Central memory CD4-positive, alpha-beta T cell (primary cell): ENCODE results near the gene COPB2.
"Not testable (repeated sequence)": the region's sequence is repeated elsewhere in the genome, so short reads cannot be mapped to it uniquely, and the experiment has no call there.

ENCODE experiments used
- DNase-seq: peaks from one replicate; pipeline ENCODE4 v3.0.0; 2022
- total RNA-seq, 3 experiments: gene quantifications; one replicate each; lab custom pipeline; 2026; lab: John Stamatoyannopoulos, UW

The COPB2 gene
- total RNA-seq = 51.7 to 253 (median 163) reads per million in 3 experiments

DNA sequence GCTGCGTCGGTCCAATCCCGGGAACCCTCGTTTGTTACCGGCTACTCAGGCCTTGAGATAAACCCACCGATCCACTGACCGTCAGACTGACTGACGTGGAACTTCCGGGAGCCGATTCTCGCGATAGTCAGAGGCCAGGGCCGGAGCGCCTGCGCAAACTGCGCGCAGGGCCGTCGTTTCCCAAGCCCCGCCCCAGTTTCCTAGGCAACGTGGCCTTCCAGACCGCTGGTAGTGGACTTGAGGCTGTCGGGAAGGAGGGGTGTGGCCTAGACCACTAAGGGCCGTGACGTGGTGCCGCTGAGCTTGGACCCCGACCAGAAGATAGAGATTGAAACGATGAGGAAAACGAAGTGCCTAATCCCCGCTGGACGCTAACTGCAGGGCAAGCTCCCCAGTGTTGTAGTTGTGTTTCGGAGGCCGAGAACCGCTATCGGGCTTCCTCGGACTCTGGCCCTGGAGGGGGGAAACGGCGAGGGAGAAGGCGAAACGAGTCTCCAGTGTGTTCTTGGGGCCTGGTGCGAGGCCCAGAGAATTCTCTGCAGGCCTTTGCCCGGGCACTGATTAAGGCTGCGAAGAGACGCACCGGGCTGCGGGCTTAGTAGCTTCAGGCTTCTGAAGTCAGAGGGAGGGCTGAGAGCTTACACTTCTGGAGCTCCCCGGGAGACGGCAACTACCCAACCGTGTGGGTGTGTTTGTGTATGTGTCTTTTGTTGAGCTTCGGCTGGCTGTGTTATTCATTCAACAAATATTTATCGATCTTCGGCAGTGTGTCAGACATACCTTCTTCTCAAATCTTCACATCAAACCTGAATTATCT is at the start of gene COPB2:
Gene COPB2, minus strand, starts transcription at position 96 of the 817 bp plus-strand sequence. CDS start 97 bp downstream, outside the sequence.
- peak; percentile 89 for DNase-seq

DNA sequence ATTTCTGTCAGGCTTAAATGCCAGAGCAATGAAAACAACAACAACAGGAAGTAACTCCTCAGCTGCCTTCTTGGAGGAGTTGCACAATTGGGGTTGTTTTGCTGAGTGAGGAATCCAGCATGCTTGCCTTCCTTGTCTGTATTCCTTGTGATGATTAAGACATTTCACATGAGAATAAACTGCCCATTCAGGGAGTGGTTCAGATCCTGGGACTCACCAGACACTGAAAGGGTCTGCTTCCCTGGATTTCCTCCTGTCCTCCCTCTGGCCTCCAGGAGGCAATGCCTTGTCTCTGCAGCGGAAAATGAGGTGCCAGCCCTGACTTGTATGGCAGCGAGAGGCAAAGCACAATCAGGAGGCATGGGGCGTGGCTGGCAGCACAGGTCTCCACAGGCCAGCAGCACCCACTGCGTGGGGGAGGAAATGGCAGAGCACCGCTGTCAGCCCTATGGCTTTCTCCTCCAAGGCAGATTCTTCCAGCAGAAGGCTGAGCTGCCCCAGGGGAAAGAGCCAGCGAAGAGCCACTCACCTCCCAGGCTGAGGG is 45.4 kb upstream of the COPB2 start:
- DNase-seq = no peak

- DNase-seq = no peak
Observed at GRCh38 chr3:139434228-139434627, 44.8 kb upstream of the COPB2 start.

DNA sequence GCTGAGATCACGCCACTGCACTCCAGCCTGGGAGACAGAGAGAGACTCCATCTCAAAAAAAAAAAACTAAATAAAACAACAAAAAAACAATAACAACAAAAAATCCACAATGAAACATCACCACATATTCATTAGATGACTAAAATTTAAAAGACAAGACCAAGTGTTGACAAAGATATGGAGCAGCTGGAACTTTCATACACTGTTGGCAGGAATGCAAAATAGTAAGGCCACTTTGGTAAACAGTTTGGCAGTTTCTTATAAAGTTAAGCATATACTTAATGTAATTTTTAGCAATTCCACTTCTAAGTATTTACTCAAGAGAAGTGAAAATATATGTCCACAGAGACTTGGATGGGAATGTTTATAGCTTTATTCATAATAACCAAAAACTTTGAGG is 43.6 kb upstream of the COPB2 start:
- DNase-seq = no peak

DNA sequence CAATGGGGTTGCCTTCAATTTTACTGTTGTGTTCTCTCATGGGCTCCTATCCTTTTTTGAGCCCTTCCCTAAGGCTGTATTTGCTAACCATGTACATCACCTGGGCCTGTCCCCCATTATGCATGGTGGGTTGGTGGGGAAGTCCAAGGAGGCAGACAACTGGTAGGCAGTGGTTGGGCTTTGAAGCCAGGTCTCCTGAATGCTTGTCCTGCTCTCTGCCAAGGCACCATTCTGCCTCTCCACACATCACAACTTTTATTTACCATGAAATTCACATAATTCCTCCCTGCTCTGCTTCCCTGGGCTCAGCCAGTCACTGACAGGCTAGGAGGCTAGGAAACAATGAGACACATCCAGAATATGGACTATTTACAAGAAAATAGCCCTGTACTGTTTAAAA is 41.0 kb upstream of the COPB2 start:
- no peak for DNase-seq

GRCh38 chr3:139427283-139428060 is 38.0 kb upstream of the COPB2 start:
- peak; percentile 27 for DNase-seq

DNA sequence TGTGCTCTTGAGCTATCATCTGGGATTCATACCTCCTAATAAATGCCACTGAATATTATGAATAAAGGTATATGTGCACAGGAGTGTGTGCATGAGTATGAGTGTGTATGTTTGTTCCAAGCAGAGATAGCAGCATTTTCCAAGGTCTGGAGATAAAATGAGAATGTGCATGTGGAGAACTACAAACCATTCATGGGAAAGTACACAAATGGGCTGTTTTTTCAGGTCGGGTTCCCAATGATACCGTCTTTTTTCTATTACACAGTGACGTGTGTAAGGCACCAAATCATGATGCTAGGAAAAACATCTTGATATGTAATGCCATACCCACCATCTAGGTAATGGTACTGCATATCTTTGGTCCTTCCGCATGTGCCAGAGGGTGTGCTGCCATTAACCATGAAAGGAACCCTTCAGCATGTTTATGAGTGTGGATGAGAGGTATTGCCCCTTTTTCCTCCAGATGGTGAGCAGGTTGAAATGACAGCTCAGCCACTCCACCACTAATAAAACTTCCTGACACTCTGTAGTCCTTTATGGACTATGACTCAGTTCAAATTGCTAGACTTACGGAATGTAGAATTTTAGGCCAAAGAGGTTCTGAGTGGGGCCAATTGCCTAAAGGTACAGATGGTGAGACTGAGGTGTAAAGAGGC is 36.4 kb upstream of the COPB2 start:
- no peak for DNase-seq

GRCh38 chr3:139423232-139423631 is 33.8 kb upstream of the COPB2 start:
- no peak for DNase-seq

- DNase-seq = no peak
Observed at GRCh38 chr3:139421460-139421859, 32.0 kb upstream of the COPB2 start.

DNA sequence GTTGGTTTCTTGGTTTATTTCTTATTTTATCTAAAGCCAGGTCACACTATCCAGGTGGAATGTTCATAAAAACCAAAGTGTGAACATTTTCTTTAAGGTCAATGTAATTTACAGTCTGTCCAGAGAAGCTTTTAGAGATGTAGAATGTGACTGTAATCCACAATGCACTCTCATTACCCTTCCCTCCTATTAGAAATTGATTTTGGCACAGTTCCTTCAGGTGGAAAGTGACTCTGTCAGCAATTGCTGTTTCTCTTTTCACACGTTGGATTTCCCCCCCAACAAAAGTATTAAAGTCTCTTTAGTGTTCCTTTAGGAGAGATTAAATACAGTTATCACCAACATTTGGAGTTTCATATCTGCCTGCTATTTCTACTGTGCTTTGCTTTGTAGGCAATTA is 31.6 kb upstream of the COPB2 start:
- no peak for DNase-seq

- no peak for DNase-seq
Observed at GRCh38 chr3:139418144-139418543, 28.7 kb upstream of the COPB2 start.

GRCh38 chr3:139416275-139416674 is 26.8 kb upstream of the COPB2 start:
- DNase-seq = no peak

- DNase-seq = no peak
Observed at GRCh38 chr3:139414608-139415224, 25.3 kb upstream of the COPB2 start.

DNA sequence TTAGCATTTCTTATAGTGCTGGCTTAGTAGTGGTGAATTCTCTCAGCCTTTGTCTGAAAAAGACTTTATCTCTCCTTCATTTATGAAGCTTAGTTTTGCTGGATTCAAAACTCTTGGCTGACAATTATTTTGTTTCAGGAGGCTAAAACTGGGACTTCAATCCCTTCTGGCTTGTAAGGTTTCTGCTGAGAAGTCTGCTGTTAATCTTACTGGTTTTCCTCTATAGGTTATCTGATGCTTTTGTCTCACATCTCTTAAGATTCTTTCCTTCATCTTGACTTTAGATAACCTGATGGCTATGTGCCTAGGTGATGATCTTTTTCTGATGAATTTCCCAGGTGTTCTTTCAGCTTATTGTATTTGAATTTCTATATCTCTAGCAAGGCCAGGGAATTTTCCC is 23.4 kb upstream of the COPB2 start:
- not testable (repeated sequence) for DNase-seq

- not testable (repeated sequence) for DNase-seq
Observed at GRCh38 chr3:139401155-139401554, 11.7 kb upstream of the COPB2 start.

- no peak for DNase-seq
Observed at GRCh38 chr3:139396707-139397106, 7.3 kb upstream of the COPB2 start.

DNA sequence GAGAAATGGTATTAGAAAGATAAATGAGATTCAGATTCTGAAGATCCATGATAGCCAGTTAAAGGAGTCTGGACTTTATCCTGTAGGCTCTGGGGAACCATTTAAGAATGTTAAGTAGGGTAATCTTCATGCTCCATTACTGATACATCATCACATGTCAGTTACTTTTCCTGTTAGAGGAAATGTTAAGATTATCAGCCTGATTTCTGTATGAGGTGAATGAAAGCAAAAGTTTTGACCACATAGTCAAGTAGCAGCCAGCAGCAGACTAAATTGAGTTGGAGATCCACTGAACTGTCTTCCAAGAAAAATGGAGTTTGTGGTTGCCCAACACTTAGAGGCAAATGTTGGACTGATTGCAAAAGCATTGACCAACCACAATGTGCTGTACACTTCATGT is 4.7 kb upstream of the COPB2 start:
- no peak for DNase-seq

DNA sequence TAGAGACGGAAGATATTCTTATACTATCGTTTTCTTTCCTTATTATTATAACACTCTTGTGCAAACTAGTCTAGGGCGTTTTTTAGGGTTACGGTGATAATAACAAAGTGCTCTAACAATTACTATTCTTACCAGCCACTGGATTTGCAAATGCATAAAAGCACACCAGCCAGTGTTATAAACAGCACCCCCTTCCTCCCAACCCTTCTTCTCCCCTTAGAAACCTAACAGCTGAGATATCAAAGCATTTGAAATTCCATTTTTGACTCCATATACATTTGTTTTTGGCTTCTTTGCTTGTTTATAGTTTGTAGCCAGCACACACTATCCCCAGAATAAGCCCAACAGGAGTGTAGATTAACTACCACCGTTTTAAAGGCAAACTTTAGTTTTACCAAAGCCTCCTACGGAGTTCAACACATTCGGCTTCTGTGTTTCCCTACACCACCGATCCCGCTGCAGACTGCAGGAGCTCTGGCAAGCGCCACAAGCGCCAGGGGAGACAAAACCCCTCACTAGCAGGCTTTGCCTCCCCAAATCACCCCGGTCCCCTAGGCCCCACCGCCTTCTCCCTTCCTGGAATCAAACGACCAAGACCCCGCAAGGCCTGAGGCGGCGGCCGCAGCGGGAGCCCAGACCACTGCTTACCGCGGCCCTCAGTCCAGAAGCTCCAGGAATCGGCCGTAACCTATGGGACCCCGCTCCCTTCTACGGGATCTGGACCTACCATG is 461 bp downstream of the COPB2 start:
- no peak for DNase-seq

- DNase-seq = no peak
Observed at GRCh38 chr3:139388077-139388476, 1.4 kb downstream of the COPB2 start.

- DNase-seq = not testable (repeated sequence)
Observed at GRCh38 chr3:139382291-139382690, 7.2 kb downstream of the COPB2 start.

DNA sequence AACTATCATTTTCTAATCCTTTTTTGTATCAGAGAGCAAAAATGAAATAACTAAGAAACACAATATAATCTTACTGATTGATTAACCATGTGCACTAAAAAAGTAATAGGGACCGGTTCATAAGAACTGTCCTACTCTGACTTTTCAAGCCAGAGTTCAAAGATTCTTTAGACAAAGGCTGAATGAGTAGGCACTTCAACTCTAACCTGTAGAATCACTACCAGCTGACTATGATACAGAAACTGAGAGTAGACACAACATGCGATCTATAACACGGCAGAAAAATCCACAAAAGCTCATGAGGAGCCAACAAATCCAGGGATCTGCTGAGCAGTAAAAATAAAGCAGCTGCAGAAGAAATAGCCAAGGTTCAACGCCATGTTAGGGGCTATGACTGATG is 8.9 kb downstream of the COPB2 start:
- DNase-seq = no peak
